ENCODE results near the gene ODC1. TPM values are rescaled to one million over a fixed set of nuclear protein-coding genes. Genes with fewer than 3 reads are reported as not detected.

Gene ODC1
- total RNA-seq, 1 experiment from 2014 or later, result 46.6 TPM

DNA sequence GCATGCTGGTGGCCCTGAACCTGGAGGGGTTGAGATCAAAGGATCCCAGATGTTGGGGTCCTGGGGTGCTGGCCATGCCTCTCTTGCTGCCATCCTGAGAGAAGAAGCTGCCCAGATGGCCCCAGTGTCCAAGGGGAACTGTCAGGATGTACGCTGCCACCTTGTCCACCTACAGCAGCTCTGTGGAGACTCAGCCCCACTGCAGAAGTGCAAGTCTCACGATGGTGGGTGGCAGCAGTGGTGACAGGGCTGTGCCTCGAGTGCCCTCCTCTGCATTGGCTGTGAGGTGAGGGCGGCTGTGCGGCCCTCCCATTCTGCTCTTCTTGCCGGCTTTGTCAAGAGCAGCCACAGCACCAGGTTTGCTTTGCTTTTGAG, 24.7 kb downstream of the ODC1 start:
- H3K4me1 Mint-ChIP-seq, result no peaks in the 10 kb centered on the region
- ATAC-seq, result no peak
- no peak overlapping the region for H3K27ac Mint-ChIP-seq
- no peak overlapping the region for H3K4me3 Mint-ChIP-seq
- no peaks in the 10 kb centered on the region for H3K9me3 Mint-ChIP-seq
- ChIA-PET CTCF (interaction anchor here (0.9 to 3.0 kb wide), 5 partner anchors 11 to 183 kb away, joined by 3 to 16 read pairs (median 8); partner anchors contain the start of gene HPCAL1), POLR2A (no interaction called here)
- TF ChIP-seq ATF1 (CRISPR knock-in tag; IDR thresholded peaks at IDR 0.05) (no peak), CBFB (CRISPR knock-in tag; IDR thresholded peaks at IDR 0.05; ENCODE audit: low read depth) (no peak), GTF2I (CRISPR knock-in tag; conservative IDR thresholded peaks at IDR 0.05) (no peak)
- TF ChIP-seq, protein P1, sequence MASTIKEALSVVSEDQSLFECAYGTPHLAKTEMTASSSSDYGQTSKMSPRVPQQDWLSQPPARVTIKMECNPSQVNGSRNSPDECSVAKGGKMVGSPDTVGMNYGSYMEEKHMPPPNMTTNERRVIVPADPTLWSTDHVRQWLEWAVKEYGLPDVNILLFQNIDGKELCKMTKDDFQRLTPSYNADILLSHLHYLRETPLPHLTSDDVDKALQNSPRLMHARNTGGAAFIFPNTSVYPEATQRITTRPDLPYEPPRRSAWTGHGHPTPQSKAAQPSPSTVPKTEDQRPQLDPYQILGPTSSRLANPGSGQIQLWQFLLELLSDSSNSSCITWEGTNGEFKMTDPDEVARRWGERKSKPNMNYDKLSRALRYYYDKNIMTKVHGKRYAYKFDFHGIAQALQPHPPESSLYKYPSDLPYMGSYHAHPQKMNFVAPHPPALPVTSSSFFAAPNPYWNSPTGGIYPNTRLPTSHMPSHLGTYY (CRISPR knock-in tag; IDR thresholded peaks at IDR 0.05), result no peak
- TF ChIP-seq, protein P2, sequence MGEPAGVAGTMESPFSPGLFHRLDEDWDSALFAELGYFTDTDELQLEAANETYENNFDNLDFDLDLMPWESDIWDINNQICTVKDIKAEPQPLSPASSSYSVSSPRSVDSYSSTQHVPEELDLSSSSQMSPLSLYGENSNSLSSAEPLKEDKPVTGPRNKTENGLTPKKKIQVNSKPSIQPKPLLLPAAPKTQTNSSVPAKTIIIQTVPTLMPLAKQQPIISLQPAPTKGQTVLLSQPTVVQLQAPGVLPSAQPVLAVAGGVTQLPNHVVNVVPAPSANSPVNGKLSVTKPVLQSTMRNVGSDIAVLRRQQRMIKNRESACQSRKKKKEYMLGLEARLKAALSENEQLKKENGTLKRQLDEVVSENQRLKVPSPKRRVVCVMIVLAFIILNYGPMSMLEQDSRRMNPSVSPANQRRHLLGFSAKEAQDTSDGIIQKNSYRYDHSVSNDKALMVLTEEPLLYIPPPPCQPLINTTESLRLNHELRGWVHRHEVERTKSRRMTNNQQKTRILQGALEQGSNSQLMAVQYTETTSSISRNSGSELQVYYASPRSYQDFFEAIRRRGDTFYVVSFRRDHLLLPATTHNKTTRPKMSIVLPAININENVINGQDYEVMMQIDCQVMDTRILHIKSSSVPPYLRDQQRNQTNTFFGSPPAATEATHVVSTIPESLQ (CRISPR knock-in tag; IDR thresholded peaks at IDR 0.05), result no peak
- TF ChIP-seq, protein P3, sequence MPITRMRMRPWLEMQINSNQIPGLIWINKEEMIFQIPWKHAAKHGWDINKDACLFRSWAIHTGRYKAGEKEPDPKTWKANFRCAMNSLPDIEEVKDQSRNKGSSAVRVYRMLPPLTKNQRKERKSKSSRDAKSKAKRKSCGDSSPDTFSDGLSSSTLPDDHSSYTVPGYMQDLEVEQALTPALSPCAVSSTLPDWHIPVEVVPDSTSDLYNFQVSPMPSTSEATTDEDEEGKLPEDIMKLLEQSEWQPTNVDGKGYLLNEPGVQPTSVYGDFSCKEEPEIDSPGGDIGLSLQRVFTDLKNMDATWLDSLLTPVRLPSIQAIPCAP (CRISPR knock-in tag; IDR thresholded peaks at IDR 0.05), result no peak
- TF ChIP-seq, protein P4, sequence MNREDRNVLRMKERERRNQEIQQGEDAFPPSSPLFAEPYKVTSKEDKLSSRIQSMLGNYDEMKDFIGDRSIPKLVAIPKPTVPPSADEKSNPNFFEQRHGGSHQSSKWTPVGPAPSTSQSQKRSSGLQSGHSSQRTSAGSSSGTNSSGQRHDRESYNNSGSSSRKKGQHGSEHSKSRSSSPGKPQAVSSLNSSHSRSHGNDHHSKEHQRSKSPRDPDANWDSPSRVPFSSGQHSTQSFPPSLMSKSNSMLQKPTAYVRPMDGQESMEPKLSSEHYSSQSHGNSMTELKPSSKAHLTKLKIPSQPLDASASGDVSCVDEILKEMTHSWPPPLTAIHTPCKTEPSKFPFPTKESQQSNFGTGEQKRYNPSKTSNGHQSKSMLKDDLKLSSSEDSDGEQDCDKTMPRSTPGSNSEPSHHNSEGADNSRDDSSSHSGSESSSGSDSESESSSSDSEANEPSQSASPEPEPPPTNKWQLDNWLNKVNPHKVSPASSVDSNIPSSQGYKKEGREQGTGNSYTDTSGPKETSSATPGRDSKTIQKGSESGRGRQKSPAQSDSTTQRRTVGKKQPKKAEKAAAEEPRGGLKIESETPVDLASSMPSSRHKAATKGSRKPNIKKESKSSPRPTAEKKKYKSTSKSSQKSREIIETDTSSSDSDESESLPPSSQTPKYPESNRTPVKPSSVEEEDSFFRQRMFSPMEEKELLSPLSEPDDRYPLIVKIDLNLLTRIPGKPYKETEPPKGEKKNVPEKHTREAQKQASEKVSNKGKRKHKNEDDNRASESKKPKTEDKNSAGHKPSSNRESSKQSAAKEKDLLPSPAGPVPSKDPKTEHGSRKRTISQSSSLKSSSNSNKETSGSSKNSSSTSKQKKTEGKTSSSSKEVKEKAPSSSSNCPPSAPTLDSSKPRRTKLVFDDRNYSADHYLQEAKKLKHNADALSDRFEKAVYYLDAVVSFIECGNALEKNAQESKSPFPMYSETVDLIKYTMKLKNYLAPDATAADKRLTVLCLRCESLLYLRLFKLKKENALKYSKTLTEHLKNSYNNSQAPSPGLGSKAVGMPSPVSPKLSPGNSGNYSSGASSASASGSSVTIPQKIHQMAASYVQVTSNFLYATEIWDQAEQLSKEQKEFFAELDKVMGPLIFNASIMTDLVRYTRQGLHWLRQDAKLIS (CRISPR knock-in tag; IDR thresholded peaks at IDR 0.05; ENCODE audit: borderline replicate concordance), result no peak
- TF ChIP-seq, protein P5, sequence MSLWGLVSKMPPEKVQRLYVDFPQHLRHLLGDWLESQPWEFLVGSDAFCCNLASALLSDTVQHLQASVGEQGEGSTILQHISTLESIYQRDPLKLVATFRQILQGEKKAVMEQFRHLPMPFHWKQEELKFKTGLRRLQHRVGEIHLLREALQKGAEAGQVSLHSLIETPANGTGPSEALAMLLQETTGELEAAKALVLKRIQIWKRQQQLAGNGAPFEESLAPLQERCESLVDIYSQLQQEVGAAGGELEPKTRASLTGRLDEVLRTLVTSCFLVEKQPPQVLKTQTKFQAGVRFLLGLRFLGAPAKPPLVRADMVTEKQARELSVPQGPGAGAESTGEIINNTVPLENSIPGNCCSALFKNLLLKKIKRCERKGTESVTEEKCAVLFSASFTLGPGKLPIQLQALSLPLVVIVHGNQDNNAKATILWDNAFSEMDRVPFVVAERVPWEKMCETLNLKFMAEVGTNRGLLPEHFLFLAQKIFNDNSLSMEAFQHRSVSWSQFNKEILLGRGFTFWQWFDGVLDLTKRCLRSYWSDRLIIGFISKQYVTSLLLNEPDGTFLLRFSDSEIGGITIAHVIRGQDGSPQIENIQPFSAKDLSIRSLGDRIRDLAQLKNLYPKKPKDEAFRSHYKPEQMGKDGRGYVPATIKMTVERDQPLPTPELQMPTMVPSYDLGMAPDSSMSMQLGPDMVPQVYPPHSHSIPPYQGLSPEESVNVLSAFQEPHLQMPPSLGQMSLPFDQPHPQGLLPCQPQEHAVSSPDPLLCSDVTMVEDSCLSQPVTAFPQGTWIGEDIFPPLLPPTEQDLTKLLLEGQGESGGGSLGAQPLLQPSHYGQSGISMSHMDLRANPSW (CRISPR knock-in tag; conservative IDR thresholded peaks at IDR 0.05; ENCODE audit: low read depth), result no peak
- TF ChIP-seq, protein P6, sequence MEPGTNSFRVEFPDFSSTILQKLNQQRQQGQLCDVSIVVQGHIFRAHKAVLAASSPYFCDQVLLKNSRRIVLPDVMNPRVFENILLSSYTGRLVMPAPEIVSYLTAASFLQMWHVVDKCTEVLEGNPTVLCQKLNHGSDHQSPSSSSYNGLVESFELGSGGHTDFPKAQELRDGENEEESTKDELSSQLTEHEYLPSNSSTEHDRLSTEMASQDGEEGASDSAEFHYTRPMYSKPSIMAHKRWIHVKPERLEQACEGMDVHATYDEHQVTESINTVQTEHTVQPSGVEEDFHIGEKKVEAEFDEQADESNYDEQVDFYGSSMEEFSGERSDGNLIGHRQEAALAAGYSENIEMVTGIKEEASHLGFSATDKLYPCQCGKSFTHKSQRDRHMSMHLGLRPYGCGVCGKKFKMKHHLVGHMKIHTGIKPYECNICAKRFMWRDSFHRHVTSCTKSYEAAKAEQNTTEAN (CRISPR knock-in tag; IDR thresholded peaks at IDR 0.05), result no peak
- DNase-seq (ENCODE audit: low spot score), result no peak
- H3K36me3 Mint-ChIP-seq, result no peaks in the 10 kb centered on the region
- no peaks in the 10 kb centered on the region for H3K27me3 Mint-ChIP-seq (ENCODE audit: low read depth)

DNA sequence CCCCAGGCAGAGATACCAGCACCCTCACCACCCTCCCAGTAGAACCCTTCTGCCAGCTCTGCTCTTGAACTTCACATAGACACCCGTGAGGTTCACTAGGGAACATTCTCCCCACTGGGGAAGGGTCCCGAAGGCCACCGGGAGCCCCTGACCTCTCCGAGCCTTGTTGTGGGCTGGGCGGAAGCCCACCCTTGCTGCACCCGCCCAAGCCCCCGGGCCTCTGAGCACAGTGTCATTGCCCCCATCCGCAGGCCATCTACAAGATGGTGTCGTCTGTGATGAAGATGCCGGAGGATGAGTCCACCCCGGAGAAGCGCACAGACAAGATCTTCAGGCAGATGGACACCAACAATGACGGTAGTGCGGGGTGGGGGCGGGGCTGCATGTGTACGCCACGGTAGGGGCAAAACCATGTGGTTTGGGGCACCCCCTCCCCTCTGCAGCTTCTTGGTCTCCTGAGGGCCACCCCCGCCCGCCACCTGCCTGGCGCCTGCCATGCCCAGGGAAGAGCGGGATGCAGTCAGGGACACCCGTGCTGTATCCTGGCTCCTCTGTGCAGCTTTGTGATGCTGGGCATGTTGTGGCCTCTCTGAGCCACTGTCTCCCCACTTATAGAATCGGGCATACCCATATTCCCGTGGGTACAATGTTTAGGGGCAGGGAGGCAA, 25.3 kb downstream of the ODC1 start:
- no peaks in the 10 kb centered on the region for H3K27me3 Mint-ChIP-seq (ENCODE audit: low read depth)
- no peaks in the 10 kb centered on the region for H3K36me3 Mint-ChIP-seq
- H3K4me1 Mint-ChIP-seq, result no peaks in the 10 kb centered on the region
- ChIA-PET CTCF (interaction anchor here (0.5 to 1.9 kb wide), 3 partner anchors 14 to 183 kb away, joined by 3 to 8 read pairs (median 4); no protein-coding TSS in a partner anchor), POLR2A (interaction anchor here (0.5 kb wide), 1 partner anchor 289 kb away, joined by 3 read pairs; no protein-coding TSS in a partner anchor)
- H3K4me3 Mint-ChIP-seq, result no peak overlapping the region
- no peak for DNase-seq (ENCODE audit: low spot score)
- no peak overlapping the region for H3K27ac Mint-ChIP-seq
- TF ChIP-seq ETV6 (CRISPR knock-in tag; IDR thresholded peaks at IDR 0.05) (no peak), ZNF219 (CRISPR knock-in tag; IDR thresholded peaks at IDR 0.05; ENCODE audit: borderline replicate concordance) (no peak), IRF2 (CRISPR knock-in tag; IDR thresholded peaks at IDR 0.05; ENCODE audit: borderline replicate concordance, low read depth) (no peak)
- TF ChIP-seq, protein P7, sequence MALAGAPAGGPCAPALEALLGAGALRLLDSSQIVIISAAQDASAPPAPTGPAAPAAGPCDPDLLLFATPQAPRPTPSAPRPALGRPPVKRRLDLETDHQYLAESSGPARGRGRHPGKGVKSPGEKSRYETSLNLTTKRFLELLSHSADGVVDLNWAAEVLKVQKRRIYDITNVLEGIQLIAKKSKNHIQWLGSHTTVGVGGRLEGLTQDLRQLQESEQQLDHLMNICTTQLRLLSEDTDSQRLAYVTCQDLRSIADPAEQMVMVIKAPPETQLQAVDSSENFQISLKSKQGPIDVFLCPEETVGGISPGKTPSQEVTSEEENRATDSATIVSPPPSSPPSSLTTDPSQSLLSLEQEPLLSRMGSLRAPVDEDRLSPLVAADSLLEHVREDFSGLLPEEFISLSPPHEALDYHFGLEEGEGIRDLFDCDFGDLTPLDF (CRISPR knock-in tag; IDR thresholded peaks at IDR 0.05), result no peak
- ATAC-seq, result no peak
- H3K9me3 Mint-ChIP-seq, result no peaks in the 10 kb centered on the region
